Activated effector memory CD4-positive, alpha-beta T cell treated with anti-CD3 and anti-CD28 coated beads, Interleukin-2, amount 50 U/mL, for 16 hours (primary cell): ENCODE data around the gene SCN8A.
"Not testable (repeated sequence)": the region's sequence is repeated elsewhere in the genome, so short reads cannot be mapped to it uniquely, and the experiment has no call there.

ENCODE experiments used
- DNase-seq: peaks from one replicate; pipeline ENCODE4 v3.0.0-alpha.2; 2020

The SCN8A gene

DNA sequence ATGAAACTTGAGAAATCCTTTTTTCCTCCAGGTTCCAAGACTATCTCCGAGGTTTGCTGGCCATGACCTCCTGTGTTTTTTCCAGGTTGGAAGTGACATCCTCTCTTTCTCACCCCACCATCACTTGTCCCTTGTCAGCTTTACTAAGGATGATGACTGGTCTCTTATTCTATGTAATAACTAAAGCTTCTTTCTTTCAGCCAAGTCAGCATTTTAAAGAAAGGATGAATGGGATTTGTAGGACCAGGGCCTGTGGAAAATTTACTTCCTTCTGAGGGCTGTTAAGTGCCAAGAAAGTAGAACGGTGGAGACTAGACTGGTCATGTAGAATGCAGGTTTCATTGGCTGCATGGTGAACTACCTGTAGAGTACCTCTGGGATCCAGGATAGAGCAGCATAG, 183.9 kb downstream of the SCN8A start:
- no peak for DNase-seq

- DNase-seq, result no peak
These were observed 186.4 kb downstream of the SCN8A start for GRCh38 chr12:51777457-51777856.

- no peak for DNase-seq
These were observed 186.9 kb downstream of the SCN8A start for GRCh38 chr12:51777973-51778372.

DNA sequence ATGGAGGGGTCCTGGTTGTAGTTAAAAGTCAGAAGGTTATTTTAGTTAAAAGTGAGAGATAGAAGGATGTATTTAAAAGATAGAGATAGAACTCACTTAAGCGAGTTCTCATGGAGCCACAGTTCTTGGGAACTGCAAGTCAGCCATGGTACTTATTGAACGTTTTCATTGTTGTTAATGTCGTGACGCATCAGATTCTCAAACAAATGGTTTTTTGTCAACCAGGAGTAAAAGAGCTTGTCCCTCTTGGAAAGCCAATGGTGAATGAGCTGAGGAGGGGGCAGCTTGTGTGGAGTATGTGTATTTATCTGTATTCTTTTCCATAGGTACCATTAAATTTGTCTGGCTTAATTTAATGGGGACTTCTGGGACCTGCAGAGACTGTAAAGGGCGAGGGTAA, 188.8 kb downstream of the SCN8A start:
- DNase-seq, result no peak

DNA sequence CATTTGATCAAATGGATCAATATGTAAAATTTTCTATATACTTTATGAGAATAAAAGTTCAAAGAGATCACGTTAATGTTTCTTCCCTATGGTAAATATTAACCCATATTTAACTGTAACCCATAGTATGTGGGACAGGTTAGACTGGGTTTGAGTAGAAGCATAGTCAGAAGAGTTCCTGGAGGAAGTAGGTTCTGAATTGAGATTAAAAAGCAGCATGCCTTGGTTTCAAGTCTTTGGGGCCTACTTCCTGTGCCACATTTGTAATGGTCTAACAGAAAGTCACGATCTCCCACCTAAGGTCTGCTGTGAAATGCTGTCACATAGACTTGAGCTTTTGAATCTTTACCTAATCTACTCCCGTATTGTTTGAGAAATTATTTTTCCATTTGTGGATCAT, 193.7 kb downstream of the SCN8A start:
- DNase-seq, result no peak

DNA sequence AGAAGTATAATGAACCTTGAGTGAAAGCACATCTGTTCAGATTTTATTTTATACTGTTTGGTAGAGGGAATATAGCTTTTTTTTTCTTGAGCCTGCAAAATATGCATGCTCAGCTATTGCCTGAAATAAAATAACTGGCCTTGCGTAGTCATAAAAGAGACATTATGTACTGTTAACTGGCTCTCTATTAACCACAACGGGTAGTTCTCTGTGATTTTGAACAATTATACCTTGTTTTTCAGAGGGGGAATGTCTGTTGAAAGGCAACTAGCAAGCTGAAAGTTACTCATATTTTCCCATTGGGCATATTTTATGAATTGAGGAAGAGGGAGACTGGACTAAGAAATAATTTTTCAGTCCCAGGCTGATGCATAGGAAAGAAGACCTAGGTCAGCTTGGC, 194.9 kb downstream of the SCN8A start:
- DNase-seq, result no peak

DNA sequence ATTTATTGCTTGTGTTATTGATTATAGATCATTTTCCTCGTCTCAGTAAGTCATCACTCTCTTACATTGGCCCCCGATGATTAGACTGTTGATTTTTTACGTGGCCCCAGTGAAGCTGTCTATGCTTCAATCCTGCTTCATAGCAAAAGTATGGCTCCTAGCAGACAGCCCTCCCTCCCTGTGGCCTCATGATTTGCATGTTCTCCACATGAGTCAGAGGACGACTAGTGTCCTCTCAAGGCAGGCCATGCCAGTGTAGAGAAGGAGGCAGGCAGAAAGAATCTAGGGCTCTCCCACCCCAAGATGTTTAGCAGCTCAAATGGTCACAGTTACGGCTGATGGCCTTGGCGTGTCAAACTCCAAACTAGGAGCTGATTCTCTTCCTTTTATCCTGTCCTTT, 197.8 kb downstream of the SCN8A start:
- no peak for DNase-seq

DNA sequence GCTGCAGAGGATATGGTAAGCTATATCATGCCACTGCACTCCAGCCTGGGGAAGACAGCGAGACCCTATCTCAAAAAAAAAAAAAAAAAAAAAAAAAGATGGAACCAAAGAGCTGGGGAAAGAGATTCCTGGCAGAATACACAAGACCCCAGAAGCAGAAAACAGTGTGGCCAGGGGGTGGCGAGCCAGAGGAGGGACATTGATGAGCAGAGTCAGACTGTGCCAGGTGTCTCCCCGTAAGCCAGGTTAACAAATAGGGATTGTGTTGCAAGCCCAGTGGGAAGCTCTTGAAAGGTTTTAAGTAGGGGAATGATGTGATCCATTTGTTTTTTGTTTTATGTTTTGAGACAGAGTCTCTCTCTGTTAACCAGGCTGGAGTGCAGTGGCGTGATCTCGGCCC, 201.4 kb downstream of the SCN8A start:
- DNase-seq, result no peak

- DNase-seq, result no peak
These were observed 202.2 kb downstream of the SCN8A start for GRCh38 chr12:51793201-51793600.

- no peak for DNase-seq
These were observed 206.3 kb downstream of the SCN8A start for GRCh38 chr12:51797301-51797700.

- not testable (repeated sequence) for DNase-seq
These were observed 207.0 kb downstream of the SCN8A start for GRCh38 chr12:51798051-51798450.

DNA sequence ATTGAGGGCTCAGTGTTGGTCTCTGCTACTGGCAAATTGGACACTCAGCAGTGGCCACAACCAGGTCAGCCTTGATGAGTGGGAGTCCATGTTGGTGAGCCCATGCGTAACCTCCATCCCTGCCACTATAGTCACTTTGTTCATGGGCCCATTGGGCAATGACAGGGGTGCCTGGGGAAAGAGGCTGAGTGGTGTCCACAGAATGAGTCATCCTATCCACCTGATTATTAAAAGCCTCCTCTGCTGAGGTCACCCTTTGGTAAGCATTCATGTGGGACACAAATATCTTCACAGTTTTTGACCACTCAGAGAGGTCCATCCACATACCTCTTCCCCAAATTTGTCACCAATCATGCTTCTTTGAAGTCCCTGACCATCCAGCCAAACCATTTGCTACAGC, 207.5 kb downstream of the SCN8A start:
- DNase-seq, result no peak

- DNase-seq, result no peak
These were observed 210.0 kb downstream of the SCN8A start for GRCh38 chr12:51801027-51801426.

DNA sequence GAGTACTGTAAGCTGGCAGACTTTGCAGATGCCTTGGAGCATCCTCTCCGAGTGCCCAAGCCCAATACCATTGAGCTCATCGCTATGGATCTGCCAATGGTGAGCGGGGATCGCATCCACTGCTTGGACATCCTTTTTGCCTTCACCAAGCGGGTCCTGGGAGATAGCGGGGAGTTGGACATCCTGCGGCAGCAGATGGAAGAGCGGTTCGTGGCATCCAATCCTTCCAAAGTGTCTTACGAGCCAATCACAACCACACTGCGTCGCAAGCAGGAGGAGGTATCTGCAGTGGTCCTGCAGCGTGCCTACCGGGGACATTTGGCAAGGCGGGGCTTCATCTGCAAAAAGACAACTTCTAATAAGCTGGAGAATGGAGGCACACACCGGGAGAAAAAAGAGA, 215.9 kb downstream of the SCN8A start:
- no peak for DNase-seq

- no peak for DNase-seq
These were observed 218.2 kb downstream of the SCN8A start for GRCh38 chr12:51809193-51809592.

- no peak for DNase-seq
These were observed 220.5 kb downstream of the SCN8A start for GRCh38 chr12:51811203-51812202.

DNA sequence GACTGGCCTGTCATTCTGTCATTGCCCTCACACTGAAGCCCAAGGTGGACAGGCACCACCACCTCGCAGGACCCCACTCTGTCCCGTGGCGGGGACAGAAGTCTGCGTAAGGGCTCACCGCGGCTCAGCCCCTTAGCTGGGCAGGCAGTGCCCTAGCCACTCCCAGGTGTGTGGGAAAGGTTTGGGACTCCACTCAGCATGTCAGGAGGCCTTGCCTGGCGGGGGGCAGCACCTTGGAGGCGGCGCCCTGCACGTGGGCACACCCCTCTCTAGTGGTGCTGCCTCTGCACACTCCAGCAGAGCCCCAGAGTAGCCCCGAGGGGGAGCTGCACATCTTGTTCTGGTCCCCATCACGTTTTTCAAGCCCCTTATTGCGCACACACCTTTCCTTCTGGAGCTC, 221.8 kb downstream of the SCN8A start:
- DNase-seq, result no peak

GRCh38 chr12:51813931-51814310, 222.9 kb downstream of the SCN8A start:
- no peak for DNase-seq

- peak; percentile 87 for DNase-seq
These were observed 223.5 kb downstream of the SCN8A start for GRCh38 chr12:51814311-51815088.

GRCh38 chr12:51815571-51815970, 224.5 kb downstream of the SCN8A start:
- no peak for DNase-seq

DNA sequence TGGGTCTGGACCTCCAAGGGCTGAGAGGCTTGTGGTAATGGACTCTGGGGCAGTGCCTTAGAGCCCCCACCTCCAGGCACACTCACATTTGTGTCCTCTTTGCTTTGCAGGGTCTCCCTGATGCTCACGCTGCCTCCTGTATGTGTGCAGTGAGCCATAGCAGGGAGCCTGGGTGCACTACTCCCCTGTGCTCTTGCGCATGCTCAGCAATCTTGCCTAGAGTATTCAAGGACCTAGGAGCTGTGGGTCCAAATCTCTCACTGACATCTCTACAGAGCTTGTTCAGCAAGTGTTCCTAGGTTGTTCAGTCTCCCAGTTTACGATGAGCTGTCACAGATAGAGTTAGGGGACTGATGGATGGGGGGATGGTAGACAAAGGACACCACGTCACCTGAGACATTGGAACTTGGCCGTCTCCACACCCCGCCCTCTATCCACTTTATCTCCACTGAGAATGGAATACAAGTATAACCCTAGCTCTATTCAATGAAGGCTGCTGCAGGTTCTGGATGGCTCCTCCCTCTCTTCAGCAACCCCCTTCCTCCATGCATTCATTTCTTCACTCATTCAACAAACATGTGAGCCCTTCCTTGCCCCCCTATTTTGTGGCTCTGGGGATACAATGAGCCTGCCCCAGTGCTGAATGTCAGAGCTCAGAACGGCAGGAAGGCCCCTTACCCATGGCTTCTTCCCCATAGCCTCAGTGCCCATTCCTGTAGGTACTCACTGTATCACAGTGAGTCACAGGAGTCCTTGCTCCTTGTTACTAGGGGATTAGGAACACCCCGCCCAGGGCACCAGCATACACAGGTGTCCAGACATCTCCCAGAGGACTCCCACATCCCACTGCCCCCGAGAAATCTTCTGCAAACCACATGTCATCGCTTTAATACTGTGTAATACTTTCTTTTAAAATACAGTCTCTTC, 226.3 kb downstream of the SCN8A start:
- no peak for DNase-seq

GRCh38 chr12:51818086-51818485, 227.1 kb downstream of the SCN8A start:
- no peak for DNase-seq
